Cerebellar cortex (tissue), 1 donor: ENCODE results near the gene YBX1.
"Not testable (repeated sequence)": the region's sequence is repeated elsewhere in the genome, so short reads cannot be mapped to it uniquely, and the experiment has no call there.

Experiments used
- DNase-seq: peaks from one replicate; pipeline ENCODE4 v3.0.0-alpha.2; 2015; ENCODE audit warnings: low spot score

YBX1 gene

DNA sequence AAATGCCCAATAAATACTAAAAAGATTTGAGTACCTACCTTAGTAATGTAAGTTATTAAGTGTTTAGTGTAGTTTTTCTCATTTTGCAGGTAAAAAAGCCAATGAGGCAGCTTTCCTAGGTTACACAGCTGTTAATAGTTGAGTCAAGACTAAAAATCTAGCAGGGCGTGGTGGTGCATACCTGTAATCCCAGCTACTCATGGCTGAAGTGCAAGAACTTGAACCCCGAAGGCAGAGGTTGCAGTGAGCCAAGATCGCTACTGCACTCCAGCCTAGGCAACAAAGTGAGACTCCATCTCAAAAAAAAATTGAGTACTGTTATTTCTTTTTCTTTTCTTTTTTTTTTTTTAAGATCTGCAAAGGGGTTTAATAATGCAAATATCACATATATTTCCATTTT lies 7.7 kb downstream of the YBX1 start:
- no peak for DNase-seq

DNA sequence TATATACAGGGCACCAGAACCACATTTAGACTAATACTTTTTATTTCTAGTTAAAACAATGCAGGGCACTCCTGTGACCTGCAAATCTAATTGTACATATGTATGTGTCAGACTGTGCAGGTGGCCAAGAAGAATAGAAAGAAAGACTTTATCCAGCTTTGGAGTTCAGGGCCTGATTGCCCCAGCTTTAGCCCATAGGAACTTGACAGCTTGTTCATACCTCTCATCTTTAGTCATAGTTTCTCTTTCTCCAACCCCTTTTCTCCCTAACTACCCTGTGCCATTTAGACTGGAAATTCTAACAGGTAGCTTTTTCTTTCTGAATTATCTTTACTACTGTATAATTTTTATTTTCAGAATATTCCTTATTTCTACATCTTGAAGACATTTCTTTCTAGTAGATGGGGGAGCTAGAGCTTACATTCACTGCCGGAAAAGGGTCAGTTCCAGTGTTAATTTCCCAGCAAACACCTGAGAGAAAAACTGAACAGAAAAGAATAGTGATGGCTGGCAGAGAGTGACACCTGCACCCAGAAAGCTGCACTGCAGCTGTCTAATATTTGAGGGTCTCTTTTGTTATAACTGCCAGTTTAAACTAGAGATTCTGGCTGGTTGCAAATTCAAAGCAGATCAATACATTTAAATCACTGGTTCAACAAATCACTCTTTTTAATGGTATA lies 8.4 kb downstream of the YBX1 start:
- DNase-seq, result no peak

- DNase-seq, result no peak
These were observed 8.9 kb downstream of the YBX1 start for GRCh38 chr1:42691157-42691498.

DNA sequence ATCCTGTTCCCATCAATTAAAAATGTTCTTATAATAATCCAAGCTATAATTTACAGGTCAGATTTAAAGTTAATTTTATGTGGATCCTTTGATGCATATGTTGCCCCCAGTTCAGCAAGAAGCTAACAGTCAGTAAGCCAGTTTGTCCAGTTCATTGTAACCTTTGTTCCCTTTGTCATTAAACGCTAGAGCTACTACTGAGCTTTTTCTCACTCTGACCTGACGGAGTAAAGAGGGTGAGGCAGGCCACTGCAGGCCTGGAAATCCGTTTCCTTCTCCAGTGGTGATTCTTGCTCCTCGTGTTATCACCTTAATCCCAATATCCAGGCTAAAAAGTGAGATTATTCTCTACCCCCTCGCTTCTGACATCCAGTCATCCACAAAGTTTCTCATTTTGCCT lies 10.2 kb downstream of the YBX1 start:
- DNase-seq, result no peak

- DNase-seq, result no peak
These were observed 10.7 kb downstream of the YBX1 start for GRCh38 chr1:42692911-42693310.

- DNase-seq, result no peak
These were observed 16.0 kb downstream of the YBX1 start for GRCh38 chr1:42698081-42698813.

- no peak for DNase-seq
These were observed 17.8 kb downstream of the YBX1 start for GRCh38 chr1:42700006-42700405.

DNA sequence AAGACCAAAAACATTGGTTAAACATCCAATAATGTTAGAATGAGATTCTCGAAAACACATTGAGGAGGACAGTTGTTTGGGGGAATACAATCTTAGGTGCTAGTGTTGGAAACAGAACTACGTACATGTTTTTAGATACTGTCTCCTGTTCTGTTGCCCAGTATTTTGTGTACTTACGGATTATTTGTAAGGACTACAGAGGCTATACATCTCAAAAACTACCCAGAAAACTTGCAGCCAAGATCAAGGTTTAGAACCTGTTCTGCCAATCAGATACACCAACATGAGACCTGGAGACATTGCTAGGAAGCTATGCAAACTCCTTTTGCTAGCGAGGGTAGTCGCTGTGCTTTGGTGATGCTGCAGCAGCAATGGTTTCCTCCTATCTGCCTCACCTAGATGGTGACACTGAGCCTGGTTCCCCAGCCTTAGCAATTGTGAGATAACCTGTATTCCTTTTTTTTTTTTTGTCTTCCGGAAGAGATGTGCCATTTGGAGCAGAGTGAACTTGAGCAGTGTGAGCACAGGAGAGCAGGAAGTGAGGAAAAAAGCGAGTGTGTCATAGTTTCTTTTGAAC lies 21.8 kb downstream of the YBX1 start:
- no peak for DNase-seq

DNA sequence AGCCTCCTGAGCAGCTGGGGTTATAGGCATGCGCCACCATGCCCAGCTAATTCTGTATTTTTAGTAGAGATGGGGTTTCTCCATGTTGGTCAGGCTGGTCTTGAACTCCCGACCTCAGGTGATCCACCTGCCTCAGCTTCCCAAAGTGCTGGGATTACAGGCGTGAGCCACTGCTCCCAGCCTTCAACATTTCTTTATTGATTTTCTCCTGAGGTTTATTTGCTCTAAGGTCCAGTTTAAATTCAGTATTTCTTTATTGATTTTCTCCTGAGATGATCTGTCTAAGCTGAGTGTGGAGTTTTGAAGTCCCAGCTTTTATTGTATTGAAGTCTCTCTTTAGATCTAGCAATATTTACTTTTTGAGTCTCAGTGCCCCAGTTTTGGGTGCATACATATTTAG lies 30.6 kb downstream of the YBX1 start:
- DNase-seq, result not testable (repeated sequence)

- DNase-seq, result no peak
These were observed 31.1 kb downstream of the YBX1 start for GRCh38 chr1:42713293-42713692.

- DNase-seq, result not testable (repeated sequence)
These were observed 32.2 kb downstream of the YBX1 start for GRCh38 chr1:42714441-42714840.

- DNase-seq, result no peak
These were observed 38.6 kb downstream of the YBX1 start for GRCh38 chr1:42720868-42721267.

GRCh38 chr1:42721926-42722325 lies 39.7 kb downstream of the YBX1 start:
- DNase-seq, result no peak

- not testable (repeated sequence) for DNase-seq
These were observed 40.2 kb downstream of the YBX1 start for GRCh38 chr1:42722403-42722802.

DNA sequence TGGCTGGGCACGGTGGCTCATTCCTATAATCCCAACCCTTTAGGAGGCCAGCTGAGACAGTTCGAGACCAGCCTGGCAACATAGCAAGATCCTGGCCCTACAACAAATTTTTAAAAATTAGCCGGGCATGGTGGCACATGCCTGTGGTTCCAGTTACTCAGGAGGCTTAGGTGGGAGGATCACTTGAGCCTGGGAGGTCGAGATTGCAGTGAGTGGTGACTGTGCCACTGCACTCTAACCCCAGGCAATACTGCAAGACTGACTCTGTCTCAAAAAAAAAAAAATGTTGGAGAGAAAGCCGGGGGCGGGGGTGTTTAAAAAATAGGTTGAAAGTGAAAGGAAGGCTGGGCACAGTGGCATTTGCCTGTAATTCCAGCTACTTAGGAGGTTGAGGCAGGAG lies 41.3 kb downstream of the YBX1 start:
- DNase-seq, result no peak

DNA sequence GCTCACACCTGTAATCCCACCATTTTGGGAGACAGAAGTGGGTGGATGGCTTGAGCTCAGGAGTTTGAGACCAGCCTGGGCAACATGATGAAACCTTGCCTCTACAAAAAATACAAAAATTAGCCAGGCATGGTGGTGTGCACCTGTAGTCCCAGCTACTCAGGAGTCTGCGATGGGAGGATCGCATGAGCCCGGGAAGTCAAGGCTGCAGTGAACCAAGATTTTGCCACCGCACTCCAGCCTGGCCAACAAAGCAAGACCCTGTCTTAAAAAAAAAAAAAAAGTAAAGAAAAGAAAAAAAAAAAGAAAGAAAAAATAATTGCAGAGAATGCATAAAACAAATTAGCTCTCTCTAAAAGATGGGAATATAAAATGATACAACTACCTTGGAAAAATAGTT lies 43.6 kb downstream of the YBX1 start:
- DNase-seq, result not testable (repeated sequence)

- DNase-seq, result no peak
These were observed 47.8 kb downstream of the YBX1 start for GRCh38 chr1:42730002-42730401.

DNA sequence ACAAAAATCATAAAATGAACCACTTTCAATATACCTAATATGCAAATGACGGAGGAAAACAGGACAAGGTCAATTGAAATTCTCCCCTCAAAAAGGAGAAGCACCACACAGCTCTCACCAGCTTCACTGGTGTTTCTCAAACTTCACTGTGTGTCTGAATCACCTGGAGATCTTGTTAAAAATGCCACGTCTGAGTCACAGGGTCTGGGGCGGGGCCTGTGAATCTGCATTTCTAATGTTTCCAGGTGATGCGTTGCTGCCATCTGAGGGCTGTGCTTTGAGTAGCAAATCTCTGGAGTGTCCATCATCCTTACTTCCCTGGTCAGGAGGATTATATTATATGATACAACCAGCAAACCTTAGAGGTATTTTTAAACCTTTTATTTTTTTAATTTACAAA lies 48.8 kb downstream of the YBX1 start:
- DNase-seq, result no peak

DNA sequence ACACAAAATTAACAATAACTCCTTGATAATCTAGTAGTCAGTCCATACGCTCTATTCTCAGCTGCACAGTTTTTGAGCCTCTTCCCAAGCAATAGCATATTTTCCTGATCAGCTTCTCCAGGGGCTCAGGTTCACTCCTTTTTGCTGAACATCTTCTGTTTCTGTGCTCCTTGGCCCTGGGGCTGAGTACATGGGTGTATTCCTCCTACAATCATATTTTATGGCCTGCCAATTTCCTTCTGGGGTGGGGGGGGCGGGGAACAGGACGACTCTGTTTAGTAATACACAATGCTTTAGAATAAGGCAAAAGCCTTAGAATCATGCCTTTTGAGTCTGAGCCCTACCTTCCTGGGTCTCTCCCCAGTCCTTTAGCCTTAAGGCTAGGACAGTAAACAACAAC lies 49.4 kb downstream of the YBX1 start:
- DNase-seq, result no peak

DNA sequence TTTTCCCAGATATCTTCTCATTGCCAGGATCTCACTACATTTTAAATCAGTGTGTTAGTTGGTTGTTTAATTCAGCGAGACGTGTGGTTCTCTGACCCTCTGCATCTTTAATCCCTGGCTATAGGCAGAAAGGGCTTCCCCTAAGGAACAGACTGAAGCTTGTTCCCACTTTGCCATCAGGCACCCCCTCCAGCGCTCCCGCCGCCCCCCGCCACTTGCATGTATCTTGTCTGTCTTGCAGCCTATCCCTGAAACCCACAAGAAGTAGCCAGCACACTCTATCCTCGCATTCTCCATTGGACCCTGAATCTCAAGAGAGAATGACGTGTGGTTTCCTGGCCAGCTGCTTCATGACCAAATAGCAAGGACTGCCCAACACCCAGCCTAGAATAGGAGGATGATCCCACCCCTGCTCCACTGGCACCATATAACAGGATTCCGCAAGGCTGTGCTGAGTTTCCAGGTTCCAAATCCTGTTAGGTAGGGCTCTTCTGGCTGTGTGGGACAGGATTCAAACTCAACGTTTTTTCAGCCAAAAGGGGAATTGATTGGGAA lies 50.0 kb downstream of the YBX1 start:
- no peak for DNase-seq

GRCh38 chr1:42733415-42734200 lies 51.4 kb downstream of the YBX1 start:
- DNase-seq, result no peak
